ENCODE results near the gene RASAL1.
"Not testable (repeated sequence)": the region's sequence is repeated elsewhere in the genome, so short reads cannot be mapped to it uniquely, and the experiment has no call there.

RASAL1 gene

DNA sequence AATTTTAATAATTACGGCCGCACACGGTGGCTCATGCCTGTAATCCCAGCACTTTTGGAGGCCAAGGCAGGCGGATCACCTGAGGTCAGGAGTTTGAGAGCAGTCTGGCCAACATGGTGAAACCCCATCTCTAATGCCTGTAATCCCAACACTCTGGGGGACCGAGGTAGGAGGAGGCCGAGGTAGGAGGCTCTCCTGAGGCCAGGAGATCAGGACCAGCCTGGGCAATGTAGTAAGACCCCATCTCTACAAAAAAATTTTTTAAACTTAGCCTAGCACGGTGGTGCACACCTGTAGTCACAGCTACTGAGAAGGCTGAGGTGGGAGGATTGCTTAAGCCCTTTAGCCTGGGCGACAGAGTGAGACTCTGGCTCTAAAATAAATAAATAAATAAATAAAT, 8.4 kb upstream of the RASAL1 start:
- Histone ChIP-seq H3K4me1 (ENCODE audit: control insufficient read depth, insufficient read depth, low read length) (no peaks in the 10 kb centered on the region), H3K27me3 (ENCODE audit: control insufficient read depth, insufficient read depth, low read length) (no peaks in the 10 kb centered on the region), H3K27ac (ENCODE audit: low read depth, low read length) (no peak overlapping the region), H3K36me3 (ENCODE audit: control insufficient read depth, insufficient read depth, low read length) (no peaks in the 10 kb centered on the region), H3K4me3 (ENCODE audit: low read length) (no peak overlapping the region), H3K9ac (ENCODE audit: low read length) (no peak overlapping the region)

DNA sequence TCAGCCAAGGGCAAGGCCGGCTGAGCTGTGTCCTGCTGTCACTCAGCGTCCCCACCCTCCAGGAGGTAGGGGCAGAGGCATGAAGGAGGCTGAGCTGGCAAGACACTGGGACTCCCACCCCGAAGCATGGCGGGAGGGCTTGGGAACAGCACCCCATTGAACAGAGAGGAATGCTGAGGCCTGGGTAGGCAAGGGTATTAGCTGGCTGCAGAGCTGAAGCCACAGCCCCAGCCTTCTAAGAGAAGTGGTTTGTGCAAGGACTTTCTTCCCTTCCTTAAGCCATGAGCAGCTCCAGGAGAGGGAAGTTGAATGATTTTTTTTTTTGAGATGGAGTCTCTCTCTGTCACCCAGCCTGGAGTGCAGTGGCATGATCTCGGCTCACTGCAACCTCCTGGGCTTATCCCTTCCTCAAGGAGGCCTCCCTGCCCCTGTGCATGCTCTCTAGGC, 7.3 kb upstream of the RASAL1 start:
- no peaks in the 10 kb centered on the region for H3K27me3 ChIP-seq (ENCODE audit: control insufficient read depth, insufficient read depth, low read length)
- no peak overlapping the region for H3K27ac ChIP-seq (ENCODE audit: low read depth, low read length)
- H3K36me3 ChIP-seq (ENCODE audit: control insufficient read depth, insufficient read depth, low read length), result no peaks in the 10 kb centered on the region
- no peak overlapping the region for H3K9ac ChIP-seq (ENCODE audit: low read length)
- H3K4me1 ChIP-seq (ENCODE audit: control insufficient read depth, insufficient read depth, low read length), result no peaks in the 10 kb centered on the region
- no peak overlapping the region for H3K4me3 ChIP-seq (ENCODE audit: low read length)

DNA sequence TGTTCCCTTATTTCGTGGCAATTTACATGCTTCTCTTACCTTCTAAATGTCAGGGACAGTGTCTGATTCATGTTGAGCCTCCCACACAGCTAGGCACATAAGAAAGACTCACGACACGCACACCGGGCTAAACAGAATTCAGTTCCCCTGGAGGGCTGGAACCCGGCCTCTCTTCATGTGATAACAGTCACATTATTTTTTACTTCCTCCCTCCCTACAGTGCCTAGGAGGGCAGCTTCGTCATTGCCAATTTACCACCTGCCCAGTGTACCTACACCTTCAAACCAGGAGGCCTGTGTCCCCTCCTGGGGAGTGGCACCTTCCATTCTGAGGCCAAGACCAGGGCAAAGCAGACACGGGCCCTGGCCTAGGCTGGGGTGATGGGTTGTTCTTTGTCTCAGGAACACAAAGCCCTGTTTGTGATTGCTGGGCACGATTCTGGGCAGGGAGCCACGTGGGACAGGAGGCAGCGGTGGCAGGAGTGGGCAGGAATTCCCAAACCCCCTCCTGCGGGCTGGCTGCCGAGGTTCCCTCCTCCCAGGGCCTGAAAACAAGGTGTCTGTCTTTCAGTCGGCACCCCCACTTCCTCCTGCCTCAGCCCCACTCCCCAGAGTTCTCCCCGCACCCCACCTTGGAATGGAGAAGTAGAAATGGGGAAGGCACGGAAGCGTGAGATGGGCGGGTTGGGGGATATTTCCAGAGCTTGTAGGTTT, 6.8 kb upstream of the RASAL1 start:
- Histone ChIP-seq H3K9ac (ENCODE audit: low read length) (no peak overlapping the region), H3K27me3 (ENCODE audit: control insufficient read depth, insufficient read depth, low read length) (no peaks in the 10 kb centered on the region), H3K36me3 (ENCODE audit: control insufficient read depth, insufficient read depth, low read length) (no peaks in the 10 kb centered on the region), H3K4me1 (ENCODE audit: control insufficient read depth, insufficient read depth, low read length) (no peaks in the 10 kb centered on the region), H3K4me3 (ENCODE audit: low read length) (no peak overlapping the region), H3K27ac (ENCODE audit: low read depth, low read length) (no peak overlapping the region)

DNA sequence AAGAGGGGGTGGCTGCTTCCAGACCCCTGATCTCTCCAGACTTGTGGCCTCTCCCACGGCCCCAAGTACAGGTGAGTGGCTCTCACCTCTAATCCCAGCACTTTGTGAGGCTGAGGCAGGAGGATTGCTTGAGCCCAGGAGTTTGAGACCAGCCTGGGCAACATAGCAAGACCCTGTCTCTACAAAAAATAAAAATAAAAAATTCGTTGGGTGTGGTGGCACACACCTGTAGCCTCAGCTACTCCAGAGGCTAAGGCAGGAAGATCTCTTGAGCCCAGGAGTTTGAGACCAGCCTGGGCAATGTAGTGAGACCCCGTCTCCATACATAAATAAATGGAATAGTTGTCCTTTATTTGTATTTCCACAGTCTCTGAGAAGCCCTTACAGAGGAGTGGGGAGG, 6.2 kb upstream of the RASAL1 start:
- H3K36me3 ChIP-seq (ENCODE audit: control insufficient read depth, insufficient read depth, low read length); H3K4me3 ChIP-seq (ENCODE audit: low read length); H3K27ac ChIP-seq (ENCODE audit: low read depth, low read length); H3K27me3 ChIP-seq (ENCODE audit: control insufficient read depth, insufficient read depth, low read length); H3K9ac ChIP-seq (ENCODE audit: low read length); H3K4me1 ChIP-seq (ENCODE audit: control insufficient read depth, insufficient read depth, low read length): not testable (repeated sequence)

DNA sequence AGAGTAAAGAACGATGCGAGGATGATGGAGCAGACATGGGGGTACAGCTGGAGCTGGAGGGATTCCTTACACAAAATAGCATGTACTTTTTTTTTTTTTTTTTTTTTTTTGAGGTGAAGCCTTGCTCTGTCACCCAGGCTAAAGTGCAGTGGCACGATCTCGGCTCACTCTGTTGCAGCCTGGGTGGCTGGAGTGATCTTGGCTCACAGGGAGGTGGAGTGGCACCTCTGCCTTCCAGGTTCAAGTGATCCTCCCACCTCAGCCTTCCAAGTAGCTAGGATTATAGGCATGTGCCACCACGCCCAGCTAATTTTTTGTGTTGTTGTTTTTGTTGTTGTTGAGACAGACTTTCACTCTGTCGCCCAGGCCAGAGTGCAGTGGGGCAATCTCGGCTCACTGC, 5.1 kb upstream of the RASAL1 start:
- Histone ChIP-seq H3K27me3 (ENCODE audit: control insufficient read depth, insufficient read depth, low read length) (peaks cover 2% of the 10 kb centered on the region), H3K36me3 (ENCODE audit: control insufficient read depth, insufficient read depth, low read length) (no peaks in the 10 kb centered on the region), H3K9ac (ENCODE audit: low read length) (no peak overlapping the region), H3K4me1 (ENCODE audit: control insufficient read depth, insufficient read depth, low read length) (no peaks in the 10 kb centered on the region), H3K4me3 (ENCODE audit: low read length) (no peak overlapping the region), H3K27ac (ENCODE audit: low read depth, low read length) (no peak overlapping the region)

DNA sequence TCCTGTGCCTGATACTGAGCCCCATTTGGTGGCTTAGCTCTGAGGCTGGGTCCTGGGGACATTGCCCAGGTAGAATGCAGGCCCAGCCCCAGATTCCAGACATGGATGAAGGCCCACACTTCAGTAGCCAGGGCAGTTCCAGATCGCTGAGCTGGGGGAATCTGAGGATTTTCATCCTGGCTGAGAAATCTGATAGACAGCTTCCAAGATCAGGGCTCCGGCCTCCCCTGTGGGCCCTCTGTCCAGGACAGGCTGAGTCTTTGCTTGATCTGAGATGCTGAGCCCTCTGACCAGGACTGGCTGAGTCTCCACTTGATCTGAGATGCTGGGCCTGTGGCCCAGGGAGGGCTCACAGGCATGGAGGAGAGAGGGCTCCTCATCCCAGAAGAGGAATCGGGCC, 3.3 kb upstream of the RASAL1 start:
- Histone ChIP-seq H3K4me1 (ENCODE audit: control insufficient read depth, insufficient read depth, low read length) (no peaks in the 10 kb centered on the region), H3K4me3 (ENCODE audit: low read length) (no peak overlapping the region), H3K9ac (ENCODE audit: low read length) (no peak overlapping the region), H3K27me3 (ENCODE audit: control insufficient read depth, insufficient read depth, low read length) (peaks cover 4% of the 10 kb centered on the region), H3K36me3 (ENCODE audit: control insufficient read depth, insufficient read depth, low read length) (no peaks in the 10 kb centered on the region), H3K27ac (ENCODE audit: low read depth, low read length) (no peak overlapping the region)

DNA sequence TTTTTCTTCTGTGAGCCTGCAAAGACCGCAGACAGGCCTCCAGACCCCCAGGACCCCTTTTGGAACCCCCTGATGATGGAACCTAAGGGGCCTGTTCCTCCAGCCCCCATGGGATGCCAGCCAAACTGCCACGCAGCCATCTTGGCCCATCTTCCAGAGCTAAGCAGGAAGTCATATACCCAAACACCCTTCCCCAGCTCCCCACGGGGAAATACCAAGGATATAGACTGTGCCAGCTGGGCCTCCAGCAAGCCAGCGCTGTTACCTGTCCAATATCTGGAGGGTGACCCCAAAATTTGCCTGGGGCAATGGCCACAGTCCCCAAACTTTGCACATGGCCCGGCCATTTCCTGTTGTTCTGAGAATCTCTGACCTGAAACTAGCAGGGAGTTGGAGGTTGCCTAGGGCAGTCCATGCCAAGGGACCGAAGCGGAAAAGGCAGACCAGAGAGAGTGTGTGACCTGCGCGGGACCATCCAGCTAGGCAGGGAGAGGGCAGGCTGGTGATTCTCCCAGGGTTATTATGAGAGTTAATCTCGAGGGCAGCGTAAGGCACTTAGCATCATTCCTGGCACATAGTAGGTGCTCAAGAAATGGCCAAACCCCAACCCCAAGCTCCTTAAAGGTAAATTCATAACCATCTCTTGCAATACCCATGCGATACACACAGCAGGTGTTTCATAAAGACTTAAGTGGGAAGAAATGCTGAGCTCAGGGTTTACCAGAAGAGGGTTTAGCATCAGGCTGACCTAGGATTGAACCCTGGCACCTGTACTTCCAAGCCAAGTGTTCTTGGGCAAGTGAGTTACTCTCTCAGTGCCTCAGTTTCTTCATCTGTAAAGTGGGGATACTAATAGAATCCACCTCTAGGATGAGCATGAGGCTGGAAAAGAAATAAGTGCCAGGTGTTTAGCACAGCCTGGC, 2.6 kb upstream of the RASAL1 start:
- Histone ChIP-seq H3K27me3 (ENCODE audit: control insufficient read depth, insufficient read depth, low read length) (peaks cover 5% of the 10 kb centered on the region), H3K4me3 (ENCODE audit: low read length) (no peak overlapping the region), H3K27ac (ENCODE audit: low read depth, low read length) (no peak overlapping the region)

DNA sequence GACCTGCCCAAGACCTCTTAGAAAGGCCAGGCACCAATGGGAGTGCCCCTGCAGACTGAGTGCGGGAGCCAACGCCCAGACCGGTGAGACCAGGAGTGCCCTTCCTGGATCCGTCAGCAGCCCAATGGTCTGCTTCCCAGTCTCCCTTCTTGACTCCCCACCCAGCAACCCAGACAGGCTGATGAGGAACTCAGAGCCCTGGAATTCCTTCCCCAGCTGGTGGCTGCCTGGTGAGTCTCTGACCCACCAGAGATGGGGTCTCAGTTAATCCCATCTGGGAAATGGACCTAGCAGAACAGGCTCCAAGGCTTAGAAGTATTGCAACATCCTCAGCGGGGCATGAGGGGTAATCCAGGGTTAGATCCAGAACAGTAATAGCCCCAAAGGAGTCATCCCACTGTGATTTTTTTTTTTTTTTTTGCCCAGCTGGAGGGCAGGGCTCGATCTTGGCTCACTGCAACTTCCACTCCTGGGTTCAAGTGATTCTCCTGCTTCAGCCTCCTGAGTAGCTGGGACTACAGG, 1.5 kb upstream of the RASAL1 start:
- Histone ChIP-seq H3K9ac (ENCODE audit: low read length) (no peak overlapping the region), H3K27me3 (ENCODE audit: control insufficient read depth, insufficient read depth, low read length) (peaks cover 5% of the 10 kb centered on the region), H3K27ac (ENCODE audit: low read depth, low read length) (no peak overlapping the region), H3K36me3 (ENCODE audit: control insufficient read depth, insufficient read depth, low read length) (no peaks in the 10 kb centered on the region), H3K4me3 (ENCODE audit: low read length) (no peak overlapping the region), H3K4me1 (ENCODE audit: control insufficient read depth, insufficient read depth, low read length) (no peaks in the 10 kb centered on the region)

More for the DNA sequence above, 2.6 kb upstream of the RASAL1 start:
- Histone ChIP-seq H3K36me3 (ENCODE audit: control insufficient read depth, insufficient read depth, low read length) (no peaks in the 10 kb centered on the region), H3K4me1 (ENCODE audit: control insufficient read depth, insufficient read depth, low read length) (no peaks in the 10 kb centered on the region), H3K9ac (ENCODE audit: low read length) (no peak overlapping the region)

DNA sequence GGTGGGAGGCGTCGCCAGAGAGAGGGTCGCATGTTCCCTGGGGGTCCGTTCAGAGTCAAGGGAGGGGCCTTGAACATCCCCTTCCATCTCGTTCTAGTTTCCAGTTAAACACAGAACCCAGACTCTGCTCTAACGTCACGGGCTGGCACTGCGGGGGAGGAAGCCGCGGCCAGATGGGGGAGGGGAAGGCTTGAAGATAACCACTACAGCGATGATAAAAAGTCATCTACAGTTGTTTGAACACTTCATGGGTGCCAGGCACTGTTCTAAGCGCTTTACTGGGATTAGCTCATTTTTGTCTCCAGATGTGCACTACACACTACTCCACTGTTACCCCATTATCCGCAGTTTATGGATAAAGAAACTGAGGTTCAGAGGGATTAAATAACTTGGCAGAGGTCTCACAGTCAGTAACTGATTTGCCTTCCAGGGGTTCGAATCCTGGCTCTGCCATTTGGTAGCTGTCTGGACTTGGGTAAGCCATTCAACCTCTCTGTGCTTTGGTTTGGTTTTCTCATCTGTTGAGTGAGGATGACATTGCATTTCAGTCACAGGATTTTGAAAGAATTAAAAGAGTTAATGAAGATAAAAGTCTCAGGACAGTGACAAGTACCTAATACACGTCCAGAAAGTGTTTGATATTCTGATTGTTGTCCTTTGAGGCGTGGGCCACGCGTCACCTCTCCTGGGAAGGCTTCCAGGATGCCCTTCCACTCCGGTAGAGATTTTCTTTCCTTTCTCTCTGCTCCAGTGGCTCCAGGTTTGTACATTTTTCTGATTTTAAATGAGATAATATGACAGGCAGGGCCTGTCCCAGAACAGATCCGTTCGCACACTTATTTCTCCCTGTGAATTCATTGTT, 798 bp upstream of the RASAL1 start:
- H3K27ac ChIP-seq (ENCODE audit: low read depth, low read length), result no peak overlapping the region
- peaks cover 5% of the 10 kb centered on the region for H3K27me3 ChIP-seq (ENCODE audit: control insufficient read depth, insufficient read depth, low read length)

DNA sequence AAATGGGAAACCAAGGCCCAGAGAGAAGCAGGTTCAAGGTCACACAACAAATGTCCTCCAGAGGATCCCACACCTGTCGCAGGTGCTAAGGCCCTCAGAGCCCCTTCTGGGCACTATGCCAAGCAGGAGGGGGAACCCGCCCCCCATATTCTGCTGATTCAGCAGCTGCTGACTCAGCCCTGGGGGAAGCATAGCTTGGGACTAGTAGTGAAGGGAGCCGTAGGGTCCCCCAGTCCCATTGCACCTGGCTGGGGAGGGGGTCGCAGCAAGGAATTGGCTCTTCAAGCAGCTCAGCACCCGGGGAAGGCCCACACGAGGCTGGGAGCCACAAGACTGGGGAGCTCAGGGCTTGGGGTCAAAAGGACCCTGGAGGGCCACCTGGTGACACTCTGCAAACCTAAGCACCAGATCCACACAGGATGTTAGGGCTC, 1.0 kb downstream of the RASAL1 start:
- no peak overlapping the region for H3K9ac ChIP-seq (ENCODE audit: low read length)
- no peaks in the 10 kb centered on the region for H3K4me1 ChIP-seq (ENCODE audit: control insufficient read depth, insufficient read depth, low read length)
- H3K4me3 ChIP-seq (ENCODE audit: low read length), result peak overlapping the region; percentile 20
- no peak overlapping the region for H3K27ac ChIP-seq (ENCODE audit: low read depth, low read length)
- H3K36me3 ChIP-seq (ENCODE audit: control insufficient read depth, insufficient read depth, low read length), result no peaks in the 10 kb centered on the region
- peaks cover 5% of the 10 kb centered on the region for H3K27me3 ChIP-seq (ENCODE audit: control insufficient read depth, insufficient read depth, low read length)

More for the DNA sequence above, 798 bp upstream of the RASAL1 start:
- Histone ChIP-seq H3K9ac (ENCODE audit: low read length) (no peak overlapping the region), H3K4me1 (ENCODE audit: control insufficient read depth, insufficient read depth, low read length) (no peaks in the 10 kb centered on the region), H3K36me3 (ENCODE audit: control insufficient read depth, insufficient read depth, low read length) (no peaks in the 10 kb centered on the region), H3K4me3 (ENCODE audit: low read length) (peak overlapping the region; percentile 41)

DNA sequence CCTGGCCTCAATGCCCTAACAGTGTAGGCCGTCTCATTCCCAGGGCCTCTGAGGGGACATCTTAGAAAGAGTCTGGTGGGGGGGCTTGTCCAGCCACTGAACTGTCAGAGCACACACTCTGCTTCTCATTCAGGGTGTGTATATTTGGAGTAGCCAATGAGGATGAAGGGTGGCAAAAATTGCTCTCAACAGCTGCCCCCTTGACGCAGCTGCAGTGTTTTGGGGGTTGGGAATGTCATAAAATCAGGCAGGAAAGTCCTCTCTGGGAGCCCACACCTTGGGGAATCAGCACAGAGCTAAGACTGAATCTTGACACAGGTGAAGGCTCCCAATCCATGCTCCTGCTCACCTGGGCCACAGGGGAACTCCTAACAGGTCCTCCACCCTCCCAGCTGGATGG, 1.5 kb downstream of the RASAL1 start:
- Histone ChIP-seq H3K4me1 (ENCODE audit: control insufficient read depth, insufficient read depth, low read length) (no peaks in the 10 kb centered on the region), H3K27ac (ENCODE audit: low read depth, low read length) (no peak overlapping the region), H3K27me3 (ENCODE audit: control insufficient read depth, insufficient read depth, low read length) (peaks cover 5% of the 10 kb centered on the region), H3K9ac (ENCODE audit: low read length) (no peak overlapping the region), H3K4me3 (ENCODE audit: low read length) (no peak overlapping the region), H3K36me3 (ENCODE audit: control insufficient read depth, insufficient read depth, low read length) (no peaks in the 10 kb centered on the region)

DNA sequence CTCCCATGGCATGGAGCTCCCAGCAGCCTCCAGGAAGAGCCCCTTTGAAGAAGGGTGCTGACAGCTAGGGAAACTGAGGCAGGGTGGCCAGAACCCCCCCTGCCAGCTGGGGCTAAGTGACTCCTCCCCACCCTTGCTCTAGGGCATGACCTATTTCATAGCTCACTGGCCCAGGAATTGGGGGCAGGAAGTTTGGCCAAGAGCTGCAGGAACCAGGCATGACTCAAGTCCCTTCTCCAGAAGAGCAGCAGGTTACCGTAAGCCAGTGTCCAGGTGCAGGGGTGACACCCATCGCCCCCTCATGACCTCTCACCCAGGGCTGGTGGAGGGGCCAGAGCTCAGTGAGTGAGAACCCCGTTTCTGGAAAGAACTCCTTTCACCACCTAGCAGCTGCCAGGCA, 1.9 kb downstream of the RASAL1 start:
- no peaks in the 10 kb centered on the region for H3K4me1 ChIP-seq (ENCODE audit: control insufficient read depth, insufficient read depth, low read length)
- no peak overlapping the region for H3K27ac ChIP-seq (ENCODE audit: low read depth, low read length)
- no peak overlapping the region for H3K9ac ChIP-seq (ENCODE audit: low read length)
- no peak overlapping the region for H3K4me3 ChIP-seq (ENCODE audit: low read length)
- H3K36me3 ChIP-seq (ENCODE audit: control insufficient read depth, insufficient read depth, low read length), result no peaks in the 10 kb centered on the region
- peaks cover 5% of the 10 kb centered on the region for H3K27me3 ChIP-seq (ENCODE audit: control insufficient read depth, insufficient read depth, low read length)

Measured in rectal smooth muscle tissue (tissue), 1 donor.